Left cardiac atrium (tissue), 4 donors: ENCODE results near the gene SRC. TPM values are rescaled to one million over a fixed set of nuclear protein-coding genes. Genes with fewer than 3 reads are reported as not detected.

ENCODE experiments used
- ATAC-seq, 2 donors: fragments of 200-7000 bp; cut with Tn5 transposase; one replicate each; pipeline ENCODE4 v1.9.1; 2020; ENCODE audit warnings: mild to moderate bottlenecking in 2 of 2, moderate library complexity in 2 of 2
- DNase-seq: peaks from one replicate; pipeline ENCODE4 v3.0.0-alpha.2; 2020
- intact Hi-C, 2 donors: fragments of 100-400 bp; cut with DNase I; formaldehyde crosslinking; loops; one replicate each; pipeline versions ENCODE4 v1.14.1 to v1.15.1; 2022 to 2023
- total RNA-seq, 2 donors: library from RNA; stranded (reverse); fragmentation: NEBNext Ultra II Directional; extraction: Animal tissue kit (Norgen Biotek cat#: 25700); gene quantifications; one replicate each; pipeline ENCODE4 v1.2.1, GENCODE V29; 2021
- donor health status: DM: no; HTN: yes; CAD: no.
- donor health status: DM: no; HTN: yes; CAD: no; lungs with severe emphysema.
- donor health status: DM: yes; HTN: yes; CAD: no.
- donor health status: Dilated cardiomyopathy.

SRC gene
- total RNA-seq, 2 donors from 2014 or later, result 9.2 to 10.2 TPM

DNA sequence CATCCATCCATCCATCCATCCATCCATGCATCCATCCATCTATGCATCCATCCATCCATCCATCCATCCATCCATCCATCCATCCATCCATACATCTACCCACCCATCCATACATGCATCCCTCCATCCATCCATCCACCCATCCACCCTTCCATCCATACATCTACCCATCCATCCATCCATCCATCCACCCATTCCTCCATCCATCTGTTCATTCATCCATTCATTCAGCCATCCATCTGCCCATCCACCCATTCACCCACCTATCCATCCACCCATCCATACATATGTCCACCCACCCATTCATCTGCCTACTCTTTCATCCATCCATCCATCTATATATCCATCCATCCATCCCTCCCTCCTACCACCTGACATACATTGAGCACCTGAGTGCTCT, 104.4 kb downstream of the SRC start:
- no peak for DNase-seq
- intact Hi-C loops, result no loop called here
- no peak for ATAC-seq

- intact Hi-C loops, result no loop called here
- DNase-seq, result no peak
- ATAC-seq, result no peak
These were observed 105.7 kb downstream of the SRC start for GRCh38 chr20:37451616-37452015.

DNA sequence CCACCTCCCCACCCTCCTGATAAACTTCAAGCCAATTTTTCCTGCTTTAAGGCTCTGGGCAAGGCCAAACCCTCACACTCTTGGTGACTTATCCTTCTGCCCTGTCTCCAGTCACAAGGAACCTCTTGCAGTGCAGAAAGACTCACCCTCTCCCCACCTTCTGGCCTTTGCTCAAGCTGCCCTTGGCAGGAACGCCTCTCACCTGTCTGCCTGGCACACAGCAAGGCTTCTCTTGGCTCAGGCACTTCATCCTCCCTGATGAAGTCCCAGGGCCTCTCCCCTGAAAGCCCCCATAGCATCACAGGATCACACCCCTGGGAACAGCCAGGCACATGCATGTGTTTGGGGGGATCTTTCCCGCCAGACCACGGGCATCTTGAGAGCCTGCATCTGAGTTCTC, 106.3 kb downstream of the SRC start:
- DNase-seq, result no peak
- intact Hi-C loops, result no loop called here
- no peak for ATAC-seq

DNA sequence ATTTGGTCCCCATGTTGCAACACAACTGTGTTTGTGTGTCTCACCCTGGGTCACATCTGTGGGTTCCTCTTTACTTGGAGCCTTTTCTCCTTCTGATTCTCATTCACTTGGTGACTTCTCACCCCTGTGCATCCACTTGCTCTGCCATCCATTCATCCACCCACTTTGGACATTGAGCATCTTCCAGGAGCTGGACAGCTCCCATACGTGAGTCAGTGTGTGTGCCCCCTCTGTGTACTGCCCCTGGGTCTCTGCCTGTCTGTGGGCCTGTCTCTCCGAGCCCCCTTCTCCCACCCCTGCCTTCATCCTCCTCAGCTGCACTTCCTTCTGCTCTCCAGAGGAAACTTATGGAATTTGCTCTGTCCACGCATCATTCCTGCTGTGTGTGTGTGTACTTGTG, 107.3 kb downstream of the SRC start:
- intact Hi-C loops, result no loop called here
- no peak for ATAC-seq
- DNase-seq, result no peak

DNA sequence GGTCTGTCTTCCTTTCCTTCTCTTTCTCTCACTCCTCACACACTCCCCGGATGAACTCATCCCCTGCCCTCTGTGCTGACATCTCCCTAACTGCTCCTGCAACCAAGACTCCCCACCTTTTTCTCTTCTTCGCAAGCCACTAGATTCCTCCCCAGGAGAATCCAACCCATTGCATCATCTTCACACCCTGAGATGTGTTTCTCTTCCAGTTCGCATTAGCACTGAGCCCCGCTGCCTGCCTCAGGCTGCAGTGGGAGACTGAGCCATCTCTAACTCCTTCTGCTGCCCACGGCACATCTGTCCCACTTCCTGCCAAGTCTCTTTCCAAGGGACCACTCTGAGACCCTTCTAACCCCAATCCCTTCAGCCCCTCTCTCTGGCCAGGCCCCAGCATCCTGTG, 107.9 kb downstream of the SRC start:
- intact Hi-C loops, result no loop called here
- ATAC-seq (no peak), DNase-seq (no peak)

DNA sequence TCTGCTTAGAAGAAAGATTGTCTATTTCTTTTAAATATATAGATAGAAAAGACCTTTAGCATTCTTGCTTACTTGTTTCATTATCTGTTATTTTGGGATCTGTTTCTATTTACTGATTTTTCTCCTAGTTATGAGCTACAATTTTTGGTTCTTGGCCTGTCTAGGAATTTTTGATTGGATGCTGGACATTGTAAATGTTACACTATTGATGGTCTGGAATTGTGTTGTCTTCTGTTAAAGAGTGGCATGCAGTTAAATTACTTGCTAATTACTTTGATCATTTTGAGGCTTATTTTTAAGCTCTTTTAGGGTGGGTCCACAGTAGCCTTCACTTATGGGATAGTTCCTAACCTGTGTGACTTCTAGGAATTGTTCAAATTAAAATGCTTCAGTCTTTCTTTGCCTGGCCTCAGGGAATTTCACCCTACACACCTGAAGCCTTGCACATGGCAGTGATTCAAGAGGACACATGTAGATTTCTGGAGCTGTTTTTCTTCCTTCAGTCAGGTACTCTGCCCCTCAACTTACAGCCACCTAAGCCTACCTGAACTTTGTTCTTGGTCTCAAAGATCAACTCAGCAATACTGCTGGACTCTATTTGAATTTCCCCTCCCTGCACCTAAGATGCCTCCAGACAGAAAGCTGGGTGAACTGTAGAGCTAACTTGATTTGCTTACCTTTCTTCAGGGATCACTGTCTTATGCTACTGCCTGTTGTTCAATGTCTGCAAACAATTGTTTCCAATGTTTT, 108.9 kb downstream of the SRC start:
- intact Hi-C loops, result no loop called here
- no peak for ATAC-seq
- DNase-seq, result no peak

Other genes starting within 250 kb of the SRC start
- gene RPN2, start 166.8 kb upstream of the SRC start, total RNA-seq, result 100 to 1,000 TPM; 118 to 142 TPM
- 1 to 10 TPM; 4.8 to 6.8 TPM for gene MROH8, start 166.6 kb upstream of the SRC start, total RNA-seq
- gene GHRH, start 84.3 kb upstream of the SRC start, total RNA-seq, result 10 to 100 TPM in 1 of 2 donors, 1 to 10 TPM in 1; 4.2 to 10.7 TPM
- 10 to 100 TPM; 24.0 TPM for gene MANBAL, start 56.5 kb upstream of the SRC start, total RNA-seq
- 1 to 10 TPM; 2.8 to 4.0 TPM for gene NNAT, start 175.1 kb downstream of the SRC start, total RNA-seq
- gene BLCAP, start 181.7 kb downstream of the SRC start, total RNA-seq, result 10 to 100 TPM; 87.9 to 99.8 TPM